HCT116 (cell line): ENCODE data around the gene RGS8. TPM values are rescaled to one million over a fixed set of nuclear protein-coding genes. Genes with fewer than 3 reads are reported as not detected.

ENCODE experiments used
- ATAC-seq: fragments of 200-7000 bp; cut with Tn5 transposase; 2 replicates; pipeline ENCODE4 v1.9.1; 2020; ENCODE audit warnings: mild to moderate bottlenecking, moderate library complexity
- BruUV-seq: library from RNA; stranded (reverse); fragments of 400-500 nt; replicated peaks from 2 replicates; lab custom pipeline; 2021; lab: Mats Ljungman, UMichigan
- CTCF ChIA-PET: fragments of 300-600 bp; sonication (Branson Sonifier 250); formaldehyde crosslinking; loops from one replicate; lab custom pipeline; 2021; ENCODE audit warnings: antibody characterized with exemption; lab: Charles Lee
- POLR2A ChIA-PET: fragments of 300-600, 350-600 bp; sonication (Branson Sonifier 250); formaldehyde crosslinking; loops from one replicate; lab custom pipeline; 2021; ENCODE audit warnings: antibody characterized with exemption; lab: Charles Lee
- RAD21 ChIA-PET, 2 experiments: fragments of 300-600 bp; sonication (Branson Sonifier 250); formaldehyde crosslinking; loops; one replicate each; lab custom pipeline; 2023; ENCODE audit warnings: low total read pairs in 2 of 2; ENCODE audit not compliant: uncharacterized antibody in 2 of 2, unreplicated experiment in 2 of 2, low non-redundant PET in 1 of 2; lab: Charles Lee
- DNase-seq: peaks from one replicate; pipeline ENCODE4 v3.0.0-alpha.2; 2010; ENCODE audit warnings: low read depth, low spot score
- H2AFZ ChIP-seq: fragments of 200-600 bp; shearing (Covaris generic), sonication (generic); 2 replicates; pipeline ENCODE4 v1.6.1; 2017; ENCODE audit warnings: low read depth, mixed run types, mixed read lengths, antibody characterized with exemption, low read length; ENCODE audit not compliant: poor library complexity, severe bottlenecking
- H3K27ac ChIP-seq: 2 replicates; pipeline ENCODE4 v1.5.1; 2012; ENCODE audit warnings: low read depth, low read length
- H3K27me3 ChIP-seq: fragments of 200-600 bp; sonication (generic); 2 replicates; pipeline ENCODE4 v1.6.1; 2016; ENCODE audit warnings: mixed run types, low read length, mixed read lengths; ENCODE audit not compliant: insufficient read depth
- H3K36me3 ChIP-seq, 2 experiments: fragments of 200-500 bp in 1 of 2; fragments of 200-600 bp in 1 of 2; sonication (Bioruptor generic) in 1 of 2; sonication (generic) in 1 of 2; 2 replicates each; pipeline versions ENCODE4 v1.5.1 to v1.6.1; 2014 to 2016; ENCODE audit warnings: low read length in 2 of 2, inconsistent platforms in 1 of 2, mixed read lengths in 1 of 2, mixed run types in 1 of 2; ENCODE audit not compliant: insufficient read depth in 2 of 2, control insufficient read depth in 1 of 2
- H3K4me1 ChIP-seq, 2 experiments: fragments of 200-600 bp in 1 of 2; sonication (generic) in 1 of 2; 2 replicates each; pipeline versions ENCODE4 v1.5.1 to v1.6.1; 2012 to 2017; ENCODE audit warnings: low read length in 2 of 2, inconsistent platforms in 1 of 2, mild to moderate bottlenecking in 1 of 2, mixed read lengths in 1 of 2, mixed run types in 1 of 2, moderate library complexity in 1 of 2; ENCODE audit not compliant: insufficient read depth in 2 of 2, control insufficient read depth in 1 of 2
- H3K4me2 ChIP-seq: fragments of 200-600 bp; sonication (generic); 2 replicates; pipeline ENCODE4 v1.6.1; 2017; ENCODE audit warnings: mixed run types, low read length, mixed read lengths
- H3K4me3 ChIP-seq, 2 experiments: fragments of 200-600 bp in 1 of 2; sonication (generic) in 1 of 2; replicated peaks in 1 of 2; 2 replicates each; pipeline ENCODE4 v1.5.1; 2011 to 2016; ENCODE audit warnings: low read length in 2 of 2, control low read depth in 1 of 2, low read depth in 1 of 2, mild to moderate bottlenecking in 1 of 2, mixed read lengths in 1 of 2, mixed run types in 1 of 2
- H3K79me2 ChIP-seq: fragments of 200-600 bp; sonication (generic); 2 replicates; pipeline ENCODE4 v1.6.1; 2017; ENCODE audit warnings: mild to moderate bottlenecking, mixed run types, low read length, moderate library complexity, mixed read lengths; ENCODE audit not compliant: insufficient read depth
- H3K9ac ChIP-seq: fragments of 200-600 bp; sonication (generic); 2 replicates; pipeline ENCODE4 v1.6.1; 2016; ENCODE audit warnings: low read length, mixed read lengths
- H3K9me2 ChIP-seq: fragments of 200-600 bp; sonication (generic), shearing (Covaris generic); 2 replicates; pipeline ENCODE4 v1.6.1; 2017; ENCODE audit warnings: mixed run types, mild to moderate bottlenecking, moderate library complexity; ENCODE audit not compliant: insufficient read depth
- H3K9me3 ChIP-seq, 2 experiments: fragments of 200-500 bp in 1 of 2; fragments of 200-600 bp in 1 of 2; sonication (Bioruptor generic) in 1 of 2; sonication (generic) in 1 of 2; 2 replicates each; pipeline ENCODE4 v1.6.1; 2014 to 2017; ENCODE audit warnings: low read length in 2 of 2, mixed read lengths in 2 of 2, inconsistent platforms in 1 of 2, low read depth in 1 of 2, mild to moderate bottlenecking in 1 of 2, mixed run types in 1 of 2, moderate library complexity in 1 of 2; ENCODE audit not compliant: control insufficient read depth in 1 of 2, insufficient read depth in 1 of 2
- H4K20me1 ChIP-seq: fragments of 200-600 bp; sonication (generic), shearing (Covaris generic); 2 replicates; pipeline ENCODE4 v1.6.1; 2017; ENCODE audit warnings: mixed run types, mild to moderate bottlenecking, moderate library complexity; ENCODE audit not compliant: insufficient read depth
- RAD21 ChIP-seq: IDR thresholded peaks from 2 replicates; pipeline ENCODE4 v1.6.1; 2012; ENCODE audit warnings: low read depth, mild to moderate bottlenecking
- SIN3A ChIP-seq: IDR thresholded peaks from 2 replicates; pipeline ENCODE4 v1.6.1; 2012; ENCODE audit warnings: low read depth
- SRF ChIP-seq: IDR thresholded peaks from 2 replicates; pipeline ENCODE4 v1.6.1; 2012; ENCODE audit warnings: low read depth
- ZFX ChIP-seq: fragments of 450-650 bp; IDR thresholded peaks from 2 replicates; pipeline ENCODE4 v1.6.1; 2017
- intact Hi-C: fragments of 100-400 bp; cut with micrococcal nuclease; formaldehyde crosslinking; loops from 2 replicates; pipeline ENCODE4 v1.10.0; 2022
- total RNA-seq: library from RNA; stranded (reverse); gene quantifications from one replicate; pipeline ENCODE4 v1.2.1, GENCODE V29; 2021; ENCODE audit not compliant: unreplicated experiment
- TF ChIP-seq, protein P1 (sequence below): IDR thresholded peaks from 2 replicates; pipeline ENCODE4 v1.6.1; 2012; ENCODE audit warnings: low read depth
- TF ChIP-seq, protein P2 (sequence below), 3 experiments: fragments of 200-600 bp in 1 of 3; sonication (generic) in 1 of 3; IDR thresholded peaks in 2 of 3; conservative IDR thresholded peaks in 1 of 3; 2 replicates each; pipeline ENCODE4 v1.5.1; 2012 to 2017; ENCODE audit warnings: low read depth in 2 of 3, low read length in 2 of 3, antibody characterized with exemption in 1 of 3, borderline replicate concordance in 1 of 3, control low read depth in 1 of 3, mild to moderate bottlenecking in 1 of 3, mixed read lengths in 1 of 3, mixed run types in 1 of 3, moderate library complexity in 1 of 3; ENCODE audit not compliant: insufficient read depth in 1 of 3
- TF ChIP-seq, protein P3 (sequence below): IDR thresholded peaks from 2 replicates; pipeline ENCODE4 v1.6.1; 2012

Gene RGS8
- total RNA-seq, 1 experiment from 2014 or later, result not detected

DNA sequence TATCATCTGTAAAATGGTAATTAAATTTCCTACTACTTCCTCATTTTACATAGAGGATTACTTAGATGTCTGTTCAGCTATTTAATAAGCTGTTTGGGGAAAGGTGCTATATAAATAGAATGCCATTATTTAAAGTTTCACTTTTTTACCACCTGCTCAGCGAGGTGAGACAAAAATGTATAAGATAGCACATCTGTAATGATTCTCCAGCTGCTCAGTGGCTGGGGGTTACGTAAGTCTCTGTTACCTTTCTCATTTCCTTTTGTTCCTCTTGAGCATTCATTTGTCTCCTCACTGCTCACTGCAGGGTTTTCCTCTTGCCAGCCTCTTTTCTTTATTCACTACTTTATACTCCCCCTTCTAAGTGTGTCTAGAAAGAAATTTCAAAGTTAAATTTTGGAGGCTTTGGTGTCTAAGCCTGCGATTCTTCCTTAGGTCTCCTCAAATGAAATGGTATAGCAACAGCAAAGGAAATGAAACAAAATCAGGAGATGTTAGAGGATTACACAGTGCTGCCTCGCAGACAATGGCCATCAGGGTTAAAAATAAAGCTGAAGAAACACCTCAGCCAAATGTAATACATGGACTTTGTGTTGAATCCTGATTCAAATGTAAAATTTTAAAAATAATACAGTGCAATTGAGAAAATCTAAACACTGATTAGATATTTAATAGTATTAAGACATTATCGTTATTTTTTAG is 6.8 kb downstream of the RGS8 start:
- POLR2A ChIA-PET, result no interaction called here
- H3K79me2 ChIP-seq, result no peaks in the 10 kb centered on the region
- no peak overlapping the region for H3K27ac ChIP-seq
- H3K27me3 ChIP-seq, result peaks cover 3% of the 10 kb centered on the region
- no peaks in the 10 kb centered on the region; a peak in 2 of 4 replicates for H3K4me1 ChIP-seq
- RAD21 ChIA-PET, result no interaction called here
- DNase-seq (no peak), ATAC-seq (no peak)
- BruUV-seq, result no TSS peak
- no peak overlapping the region for H3K4me2 ChIP-seq
- CTCF ChIA-PET, result no interaction called here
- H3K4me3 ChIP-seq, result no peak overlapping the region
- no peak overlapping the region for H3K9ac ChIP-seq
- H4K20me1 ChIP-seq, result no peaks in the 10 kb centered on the region
- no peaks in the 10 kb centered on the region for H3K9me2 ChIP-seq
- H2AFZ ChIP-seq, result no peak overlapping the region
- intact Hi-C loops, result no loop called here
- TF ChIP-seq, protein P1, sequence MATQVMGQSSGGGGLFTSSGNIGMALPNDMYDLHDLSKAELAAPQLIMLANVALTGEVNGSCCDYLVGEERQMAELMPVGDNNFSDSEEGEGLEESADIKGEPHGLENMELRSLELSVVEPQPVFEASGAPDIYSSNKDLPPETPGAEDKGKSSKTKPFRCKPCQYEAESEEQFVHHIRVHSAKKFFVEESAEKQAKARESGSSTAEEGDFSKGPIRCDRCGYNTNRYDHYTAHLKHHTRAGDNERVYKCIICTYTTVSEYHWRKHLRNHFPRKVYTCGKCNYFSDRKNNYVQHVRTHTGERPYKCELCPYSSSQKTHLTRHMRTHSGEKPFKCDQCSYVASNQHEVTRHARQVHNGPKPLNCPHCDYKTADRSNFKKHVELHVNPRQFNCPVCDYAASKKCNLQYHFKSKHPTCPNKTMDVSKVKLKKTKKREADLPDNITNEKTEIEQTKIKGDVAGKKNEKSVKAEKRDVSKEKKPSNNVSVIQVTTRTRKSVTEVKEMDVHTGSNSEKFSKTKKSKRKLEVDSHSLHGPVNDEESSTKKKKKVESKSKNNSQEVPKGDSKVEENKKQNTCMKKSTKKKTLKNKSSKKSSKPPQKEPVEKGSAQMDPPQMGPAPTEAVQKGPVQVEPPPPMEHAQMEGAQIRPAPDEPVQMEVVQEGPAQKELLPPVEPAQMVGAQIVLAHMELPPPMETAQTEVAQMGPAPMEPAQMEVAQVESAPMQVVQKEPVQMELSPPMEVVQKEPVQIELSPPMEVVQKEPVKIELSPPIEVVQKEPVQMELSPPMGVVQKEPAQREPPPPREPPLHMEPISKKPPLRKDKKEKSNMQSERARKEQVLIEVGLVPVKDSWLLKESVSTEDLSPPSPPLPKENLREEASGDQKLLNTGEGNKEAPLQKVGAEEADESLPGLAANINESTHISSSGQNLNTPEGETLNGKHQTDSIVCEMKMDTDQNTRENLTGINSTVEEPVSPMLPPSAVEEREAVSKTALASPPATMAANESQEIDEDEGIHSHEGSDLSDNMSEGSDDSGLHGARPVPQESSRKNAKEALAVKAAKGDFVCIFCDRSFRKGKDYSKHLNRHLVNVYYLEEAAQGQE, result no peak
- no peak for TF ChIP-seq SRF
- TF ChIP-seq, protein P2, sequence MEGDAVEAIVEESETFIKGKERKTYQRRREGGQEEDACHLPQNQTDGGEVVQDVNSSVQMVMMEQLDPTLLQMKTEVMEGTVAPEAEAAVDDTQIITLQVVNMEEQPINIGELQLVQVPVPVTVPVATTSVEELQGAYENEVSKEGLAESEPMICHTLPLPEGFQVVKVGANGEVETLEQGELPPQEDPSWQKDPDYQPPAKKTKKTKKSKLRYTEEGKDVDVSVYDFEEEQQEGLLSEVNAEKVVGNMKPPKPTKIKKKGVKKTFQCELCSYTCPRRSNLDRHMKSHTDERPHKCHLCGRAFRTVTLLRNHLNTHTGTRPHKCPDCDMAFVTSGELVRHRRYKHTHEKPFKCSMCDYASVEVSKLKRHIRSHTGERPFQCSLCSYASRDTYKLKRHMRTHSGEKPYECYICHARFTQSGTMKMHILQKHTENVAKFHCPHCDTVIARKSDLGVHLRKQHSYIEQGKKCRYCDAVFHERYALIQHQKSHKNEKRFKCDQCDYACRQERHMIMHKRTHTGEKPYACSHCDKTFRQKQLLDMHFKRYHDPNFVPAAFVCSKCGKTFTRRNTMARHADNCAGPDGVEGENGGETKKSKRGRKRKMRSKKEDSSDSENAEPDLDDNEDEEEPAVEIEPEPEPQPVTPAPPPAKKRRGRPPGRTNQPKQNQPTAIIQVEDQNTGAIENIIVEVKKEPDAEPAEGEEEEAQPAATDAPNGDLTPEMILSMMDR (IDR thresholded peaks at IDR 0.05 in 2 of 3, conservative IDR thresholded peaks at IDR 0.05 in 1 of 3; ENCODE audit: borderline replicate concordance in 1 of 3, insufficient read depth in 1 of 3, low read depth in 2 of 3, low read length in 2 of 3), result no peak
- TF ChIP-seq ZFX, result no peak
- TF ChIP-seq SIN3A, result no peak
- TF ChIP-seq, protein P3, sequence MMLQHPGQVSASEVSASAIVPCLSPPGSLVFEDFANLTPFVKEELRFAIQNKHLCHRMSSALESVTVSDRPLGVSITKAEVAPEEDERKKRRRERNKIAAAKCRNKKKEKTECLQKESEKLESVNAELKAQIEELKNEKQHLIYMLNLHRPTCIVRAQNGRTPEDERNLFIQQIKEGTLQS, result no peak
- no peak for TF ChIP-seq RAD21
- TF ChIP-seq, all 23 proteins: peak for 0
- H3K9me3 ChIP-seq, result no peaks in the 10 kb centered on the region
- no peaks in the 10 kb centered on the region for H3K36me3 ChIP-seq
